Mucosa of descending colon (tissue), 3 donors: ENCODE results near the gene KCNQ5. TPM values are rescaled to one million over a fixed set of nuclear protein-coding genes. Genes with fewer than 3 reads are reported as not detected.
"Not testable (repeated sequence)": the region's sequence is repeated elsewhere in the genome, so short reads cannot be mapped to it uniquely, and the experiment has no call there.

Experiments used
- ATAC-seq: fragments of 200-7000 bp; cut with Tn5 transposase; one replicate; pipeline ENCODE4 v1.9.1; 2020; ENCODE audit warnings: mild to moderate bottlenecking, moderate library complexity
- DNase-seq, 3 donors: peaks; one replicate each; pipeline ENCODE4 v3.0.0-alpha.2; 2020
- H3K36me3 ChIP-seq: fragments of 200-600 bp; one replicate; pipeline ENCODE4 v1.8.0; 2021; ENCODE audit warnings: low read depth, mild to moderate bottlenecking
- H3K4me1 ChIP-seq: fragments of 200-600 bp; one replicate; pipeline ENCODE4 v1.8.0; 2021; ENCODE audit warnings: low read depth, mild to moderate bottlenecking
- H3K4me3 ChIP-seq: fragments of 200-600 bp; one replicate; pipeline ENCODE4 v1.8.0; 2021; ENCODE audit warnings: mild to moderate bottlenecking
- H3K9me3 ChIP-seq: fragments of 200-600 bp; one replicate; pipeline ENCODE4 v1.8.0; 2021; ENCODE audit warnings: mild to moderate bottlenecking
- intact Hi-C, 2 donors: fragments of 100-400 bp; cut with DNase I in 1 of 2; cut with micrococcal nuclease in 1 of 2; formaldehyde crosslinking; loops; one replicate each; pipeline versions ENCODE4 v1.11.0 to v1.11.1; 2022; cut with DNase I, micrococcal nuclease
- total RNA-seq, 3 donors: library from RNA; stranded (reverse); fragmentation: NEBNext Ultra II Directional in 2 of 3; extraction: Animal tissue kit (Norgen Biotek cat#: 25700) in 2 of 3; gene quantifications; one replicate each; pipeline versions ENCODE4 v1.2.1 to v1.2.4, GENCODE V29; 2021 to 2023
- TF ChIP-seq, protein P1 (sequence below): fragments of 200-600 bp; IDR thresholded peaks from one replicate; pipeline ENCODE4 v1.8.0; 2022; ENCODE audit warnings: antibody characterized with exemption, mild to moderate bottlenecking
- donor health status: DM: no; HTN: no; CAD: no; lungs with moderate emphysema.
- donor health status: DM: no; HTN: no; CAD: no.
- donor health status: DM: no; HTN: yes; CAD: no.

The KCNQ5 gene
- total RNA-seq, 3 donors from 2014 or later: 0.14 to 2.3 (median 0.17) TPM

- TF ChIP-seq, protein P1, sequence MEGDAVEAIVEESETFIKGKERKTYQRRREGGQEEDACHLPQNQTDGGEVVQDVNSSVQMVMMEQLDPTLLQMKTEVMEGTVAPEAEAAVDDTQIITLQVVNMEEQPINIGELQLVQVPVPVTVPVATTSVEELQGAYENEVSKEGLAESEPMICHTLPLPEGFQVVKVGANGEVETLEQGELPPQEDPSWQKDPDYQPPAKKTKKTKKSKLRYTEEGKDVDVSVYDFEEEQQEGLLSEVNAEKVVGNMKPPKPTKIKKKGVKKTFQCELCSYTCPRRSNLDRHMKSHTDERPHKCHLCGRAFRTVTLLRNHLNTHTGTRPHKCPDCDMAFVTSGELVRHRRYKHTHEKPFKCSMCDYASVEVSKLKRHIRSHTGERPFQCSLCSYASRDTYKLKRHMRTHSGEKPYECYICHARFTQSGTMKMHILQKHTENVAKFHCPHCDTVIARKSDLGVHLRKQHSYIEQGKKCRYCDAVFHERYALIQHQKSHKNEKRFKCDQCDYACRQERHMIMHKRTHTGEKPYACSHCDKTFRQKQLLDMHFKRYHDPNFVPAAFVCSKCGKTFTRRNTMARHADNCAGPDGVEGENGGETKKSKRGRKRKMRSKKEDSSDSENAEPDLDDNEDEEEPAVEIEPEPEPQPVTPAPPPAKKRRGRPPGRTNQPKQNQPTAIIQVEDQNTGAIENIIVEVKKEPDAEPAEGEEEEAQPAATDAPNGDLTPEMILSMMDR: no peak
Observed at GRCh38 chr6:72969666-72970065, 347.8 kb downstream of the KCNQ5 start.

GRCh38 chr6:72972579-72972978 lies 350.7 kb downstream of the KCNQ5 start:
- TF ChIP-seq, protein P1: no peak
- no peaks in the 10 kb centered on the region for H3K36me3 ChIP-seq
- H3K4me3 ChIP-seq: no peak overlapping the region
- intact Hi-C loops: no loop called here
- ATAC-seq: no peak
- H3K9me3 ChIP-seq: no peaks in the 10 kb centered on the region
- H3K4me1 ChIP-seq: no peaks in the 10 kb centered on the region
- DNase-seq: no peak

More at GRCh38 chr6:72969666-72970065, 347.8 kb downstream of the KCNQ5 start:
- intact Hi-C loops: no loop called here
- ATAC-seq (no peak), DNase-seq (no peak)
- H3K4me3 ChIP-seq: no peak overlapping the region
- no peaks in the 10 kb centered on the region for H3K9me3 ChIP-seq
- H3K36me3 ChIP-seq: no peaks in the 10 kb centered on the region
- no peaks in the 10 kb centered on the region for H3K4me1 ChIP-seq

DNA sequence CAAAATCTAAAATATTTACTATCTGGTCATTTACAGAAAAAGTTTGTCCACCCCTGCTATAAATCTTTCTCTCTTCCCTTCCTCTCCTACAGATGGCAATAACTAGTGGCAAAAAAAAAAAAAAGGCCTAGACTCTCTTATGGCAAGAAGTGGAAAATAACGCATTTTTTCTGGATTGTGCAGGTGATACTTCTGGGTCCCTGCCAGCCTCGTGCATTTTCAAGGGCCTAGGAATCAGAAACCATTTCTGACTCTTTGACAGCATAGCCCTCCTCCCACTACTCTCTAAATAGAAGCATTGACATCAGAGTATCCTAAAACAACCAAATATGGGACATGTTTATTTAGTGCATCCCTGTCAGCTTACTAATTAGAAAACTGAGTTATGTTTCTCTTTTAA lies 352.4 kb downstream of the KCNQ5 start:
- intact Hi-C loops: no loop called here
- ATAC-seq: no peak
- TF ChIP-seq, protein P1: no peak
- Histone ChIP-seq H3K9me3 (no peaks in the 10 kb centered on the region), H3K4me1 (no peaks in the 10 kb centered on the region), H3K4me3 (no peak overlapping the region), H3K36me3 (no peaks in the 10 kb centered on the region)
- no peak for DNase-seq

DNA sequence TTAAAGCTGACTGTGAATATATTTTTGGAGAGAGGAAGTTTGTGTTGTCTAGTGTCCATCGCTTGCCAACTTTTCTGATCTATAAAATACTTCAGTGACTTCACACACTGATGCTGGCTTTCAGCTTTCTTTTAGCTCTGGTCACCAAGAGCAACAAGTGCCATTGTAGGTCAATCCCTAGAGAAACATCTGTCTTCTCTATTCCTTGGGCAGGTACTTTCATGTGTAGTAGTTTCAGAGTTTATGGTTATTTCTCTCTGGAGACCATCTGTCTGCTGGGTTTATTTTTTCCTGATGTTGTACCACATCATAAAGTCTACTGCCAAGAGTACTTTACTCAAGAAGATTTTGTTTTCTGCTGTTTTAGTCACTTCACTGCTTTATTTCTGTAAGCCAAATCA lies 353.5 kb downstream of the KCNQ5 start:
- Histone ChIP-seq H3K36me3 (no peaks in the 10 kb centered on the region), H3K9me3 (no peaks in the 10 kb centered on the region), H3K4me1 (no peaks in the 10 kb centered on the region), H3K4me3 (no peak overlapping the region)
- intact Hi-C loops: no loop called here
- ATAC-seq (peak; percentile 28), DNase-seq (no peak)
- TF ChIP-seq, protein P1: no peak

DNA sequence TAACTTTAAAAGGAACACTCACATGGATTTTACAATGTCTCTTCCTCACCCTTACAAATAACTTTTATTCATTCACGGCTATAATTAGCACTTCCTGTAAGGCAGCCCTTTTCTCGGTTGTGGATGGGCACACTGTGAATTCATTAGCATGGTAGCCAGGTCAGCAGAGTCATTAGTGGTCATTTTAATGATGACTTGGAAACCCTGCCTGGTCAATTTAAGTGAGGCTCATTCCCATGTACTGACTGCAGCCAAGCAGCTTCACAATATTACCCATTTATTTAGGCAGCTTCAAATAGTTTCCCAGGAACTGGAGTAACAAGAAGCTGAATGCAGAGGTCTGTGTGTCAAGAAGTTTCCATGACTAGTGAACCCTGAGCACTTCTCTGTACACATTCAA lies 354.6 kb downstream of the KCNQ5 start:
- intact Hi-C loops: no loop called here
- TF ChIP-seq, protein P1: no peak
- DNase-seq: no peak
- Histone ChIP-seq H3K9me3 (no peaks in the 10 kb centered on the region), H3K4me1 (no peaks in the 10 kb centered on the region), H3K4me3 (no peak overlapping the region), H3K36me3 (no peaks in the 10 kb centered on the region)
- ATAC-seq: no peak

- no peak for DNase-seq
- Histone ChIP-seq H3K4me1 (no peaks in the 10 kb centered on the region), H3K36me3 (no peaks in the 10 kb centered on the region), H3K9me3 (no peaks in the 10 kb centered on the region), H3K4me3 (no peak overlapping the region)
- no peak for ATAC-seq
- intact Hi-C loops: no loop called here
- TF ChIP-seq, protein P1: no peak
Observed at GRCh38 chr6:72977114-72977513, 355.2 kb downstream of the KCNQ5 start.

DNA sequence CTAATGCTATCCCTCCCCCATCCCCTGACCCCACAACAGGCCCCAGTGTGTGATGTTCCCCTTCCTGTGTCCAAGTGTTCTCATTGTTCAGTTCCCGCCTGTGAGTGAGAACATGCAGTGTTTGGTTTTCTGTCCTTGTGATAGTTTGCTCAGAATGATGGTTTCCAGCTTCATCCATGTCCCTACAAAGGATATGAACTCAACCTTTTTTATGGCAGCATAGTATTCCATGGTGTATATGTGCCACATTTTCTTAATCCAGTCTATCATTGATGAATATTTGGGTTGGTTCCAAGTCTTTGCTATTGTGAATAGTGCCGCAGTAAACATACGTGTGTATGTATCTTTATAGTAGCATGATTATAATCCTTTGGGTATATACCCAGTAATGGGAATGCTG lies 356.9 kb downstream of the KCNQ5 start:
- ATAC-seq, H3K4me3 ChIP-seq, intact Hi-C loops: not testable (repeated sequence)

DNA sequence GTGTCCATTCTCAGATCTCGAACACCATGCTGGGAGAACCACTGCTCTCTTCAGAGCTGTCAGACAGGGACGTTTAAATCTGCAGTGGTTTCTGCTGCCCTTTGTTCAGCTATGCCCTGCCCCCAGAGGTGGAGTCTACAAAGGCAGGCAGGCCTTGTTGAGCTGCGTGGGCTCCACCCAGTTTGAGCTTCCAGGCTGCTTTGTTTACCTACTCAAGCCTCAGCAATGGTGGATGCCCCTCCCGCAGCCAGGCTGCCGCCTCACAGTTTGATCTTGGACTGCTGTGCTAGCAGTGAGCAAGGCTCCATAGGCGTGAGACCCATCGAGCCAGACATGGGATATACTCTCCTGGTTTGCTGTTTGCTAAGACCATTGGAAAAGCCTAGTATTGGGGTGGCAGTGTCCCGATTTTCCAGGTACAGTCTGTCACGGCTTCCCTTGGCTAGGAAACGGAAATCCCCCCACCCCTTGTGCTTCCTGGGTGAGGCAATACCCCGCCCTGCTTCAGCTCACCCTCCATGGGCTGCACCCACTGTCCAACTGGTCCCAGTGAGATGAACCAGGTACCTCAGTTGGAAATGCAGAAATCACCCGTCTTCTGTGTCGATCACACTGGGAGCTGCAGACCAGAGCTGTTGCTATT lies 362.4 kb downstream of the KCNQ5 start:
- intact Hi-C loops, H3K9me3 ChIP-seq, H3K4me3 ChIP-seq, H3K4me1 ChIP-seq, ATAC-seq, H3K36me3 ChIP-seq, DNase-seq: not testable (repeated sequence)

More for the DNA sequence above, 356.9 kb downstream of the KCNQ5 start:
- DNase-seq, H3K36me3 ChIP-seq, H3K9me3 ChIP-seq, H3K4me1 ChIP-seq: not testable (repeated sequence)
